IMR-90 (cell line): ENCODE results near the gene SRD5A1. TPM values are rescaled to one million over a fixed set of nuclear protein-coding genes. Genes with fewer than 3 reads are reported as not detected.

Source experiments
- ATAC-seq: fragments of 200-7000 bp; cut with Tn5 transposase; 2 replicates; pipeline ENCODE4 v1.9.1; 2020; ENCODE audit warnings: low read depth, mild to moderate bottlenecking, moderate library complexity
- BruUV-seq: library from RNA; stranded (reverse); fragments of 400-500 nt; replicated peaks from 2 replicates; lab custom pipeline; 2021; lab: Mats Ljungman, UMichigan
- CTCF ChIA-PET: fragments of 300-600 bp; formaldehyde crosslinking; extraction: SDS; loops from one replicate; lab custom pipeline; 2021; ENCODE audit warnings: antibody characterized with exemption; lab: Yijun Ruan, JAX
- POLR2A ChIA-PET: fragments of 300-600 bp; sonication (Branson Sonifier 250); formaldehyde crosslinking; loops from one replicate; lab custom pipeline; 2022; ENCODE audit warnings: antibody characterized with exemption; ENCODE audit not compliant: unreplicated experiment; lab: Charles Lee
- DNase-seq: peaks from one replicate; pipeline ENCODE4 v3.0.0; 2013
- H2AFZ ChIP-seq: replicated peaks from 2 replicates; pipeline ENCODE3; 2013; ENCODE audit warnings: low read length, mild to moderate bottlenecking; ENCODE audit not compliant: poor library complexity
- H2AK5ac ChIP-seq: 2 replicates; pipeline ENCODE4 v1.6.1; 2013; ENCODE audit warnings: low read depth, low read length, inconsistent platforms
- H2AK9ac ChIP-seq: replicated peaks from 2 replicates; pipeline ENCODE3; 2013; ENCODE audit warnings: mild to moderate bottlenecking, low read depth, low read length, moderate library complexity; ENCODE audit not compliant: poor library complexity
- H2BK120ac ChIP-seq: 2 replicates; pipeline ENCODE4 v1.6.1; 2013; ENCODE audit warnings: low read depth, low read length, inconsistent platforms
- H2BK15ac ChIP-seq: 3 replicates; pipeline ENCODE4 v1.6.1; 2013; ENCODE audit warnings: low read depth, low read length, inconsistent platforms
- H2BK20ac ChIP-seq: 2 replicates; pipeline ENCODE4 v1.6.1; 2013; ENCODE audit warnings: low read depth, mild to moderate bottlenecking, inconsistent platforms, low read length, moderate library complexity
- H2BK5ac ChIP-seq: 2 replicates; pipeline ENCODE4 v1.6.1; 2013; ENCODE audit warnings: mild to moderate bottlenecking, low read depth, low read length, inconsistent platforms; ENCODE audit not compliant: poor library complexity, severe bottlenecking
- H3K14ac ChIP-seq: replicated peaks from 2 replicates; pipeline ENCODE4 v1.6.1; 2013; ENCODE audit warnings: low read depth, low read length, inconsistent platforms
- H3K18ac ChIP-seq: 2 replicates; pipeline ENCODE4 v1.6.1; 2013; ENCODE audit warnings: low read depth, low read length, control low read depth
- H3K23ac ChIP-seq: 2 replicates; pipeline ENCODE4 v1.6.1; 2013; ENCODE audit warnings: low read depth, low read length, inconsistent platforms
- H3K27ac ChIP-seq: 2 replicates; pipeline ENCODE4 v1.5.1; 2013; ENCODE audit warnings: mild to moderate bottlenecking, control low read depth, low read length; ENCODE audit not compliant: insufficient read depth
- H3K27me3 ChIP-seq: 2 replicates; pipeline ENCODE4 v1.6.1; 2013; ENCODE audit warnings: low read length; ENCODE audit not compliant: control insufficient read depth, insufficient read depth
- H3K36me3 ChIP-seq: 2 replicates; pipeline ENCODE4 v1.6.1; 2013; ENCODE audit warnings: low read length, mixed read lengths; ENCODE audit not compliant: control insufficient read depth, insufficient read depth
- H3K4ac ChIP-seq: 2 replicates; pipeline ENCODE4 v1.6.1; 2013; ENCODE audit warnings: low read depth, low read length, inconsistent platforms
- H3K4me1 ChIP-seq: 2 replicates; pipeline ENCODE4 v1.6.1; 2013; ENCODE audit warnings: low read length, mixed read lengths; ENCODE audit not compliant: control insufficient read depth, insufficient read depth
- H3K4me2 ChIP-seq: 2 replicates; pipeline ENCODE4 v1.6.1; 2013; ENCODE audit warnings: low read depth, mild to moderate bottlenecking, control low read depth, low read length, moderate library complexity
- H3K4me3 ChIP-seq: 2 replicates; pipeline ENCODE4 v1.5.1; 2013; ENCODE audit warnings: low read depth, mild to moderate bottlenecking, control low read depth, low read length, moderate library complexity; ENCODE audit not compliant: insufficient read depth
- H3K56ac ChIP-seq: 2 replicates; pipeline ENCODE4 v1.6.1; 2013; ENCODE audit warnings: low read length, inconsistent platforms; ENCODE audit not compliant: insufficient read depth; ENCODE audit errors: extremely low read depth
- H3K79me1 ChIP-seq, 2 experiments: 2 replicates each; pipeline ENCODE4 v1.6.1; 2013; ENCODE audit warnings: low read length in 2 of 2, inconsistent platforms in 1 of 2, low read depth in 1 of 2
- H3K9ac ChIP-seq: 2 replicates; pipeline ENCODE4 v1.6.1; 2013; ENCODE audit warnings: low read depth, low read length, control low read depth
- H3K9me1 ChIP-seq: 2 replicates; pipeline ENCODE4 v1.6.1; 2013; ENCODE audit warnings: low read length, inconsistent platforms; ENCODE audit not compliant: insufficient read depth
- H3K9me3 ChIP-seq: 2 replicates; pipeline ENCODE4 v1.6.1; 2013; ENCODE audit warnings: low read length; ENCODE audit not compliant: control insufficient read depth, insufficient read depth
- H4K20me1 ChIP-seq: 2 replicates; pipeline ENCODE4 v1.6.1; 2013; ENCODE audit warnings: low read length, inconsistent platforms; ENCODE audit not compliant: insufficient read depth
- H4K5ac ChIP-seq: 2 replicates; pipeline ENCODE4 v1.6.1; 2013; ENCODE audit warnings: mild to moderate bottlenecking, low read depth, low read length, control low read depth
- H4K8ac ChIP-seq, 2 experiments: 2 replicates each; pipeline ENCODE4 v1.6.1; 2013; ENCODE audit warnings: low read depth in 2 of 2, low read length in 2 of 2, control low read depth in 1 of 2, inconsistent platforms in 1 of 2
- H4K91ac ChIP-seq: 2 replicates; pipeline ENCODE4 v1.6.1; 2013; ENCODE audit warnings: low read depth, low read length, inconsistent platforms; ENCODE audit not compliant: insufficient read depth
- BHLHE40 ChIP-seq: fragments of 150-350 bp; IDR thresholded peaks from 2 replicates; pipeline ENCODE4 v1.6.1; 2016; ENCODE audit warnings: mild to moderate bottlenecking, low read depth, low read length
- CEBPB ChIP-seq: IDR thresholded peaks from 2 replicates; pipeline ENCODE4 v1.6.1; 2012; ENCODE audit warnings: low read depth, low read length, improper control_type of control experiment
- CHD1 ChIP-seq: IDR thresholded peaks from 2 replicates; pipeline ENCODE4 v1.6.1; 2012; ENCODE audit warnings: low read depth, low read length, improper control_type of control experiment
- CTCF ChIP-seq: conservative IDR thresholded peaks from 2 replicates; pipeline ENCODE4 v1.5.1; 2012; ENCODE audit warnings: mild to moderate bottlenecking, low read depth, low read length, improper control_type of control experiment
- ELK1 ChIP-seq: fragments of 150-350 bp; IDR thresholded peaks from 2 replicates; pipeline ENCODE4 v1.6.1; 2016; ENCODE audit warnings: low read depth, mild to moderate bottlenecking, low read length, moderate library complexity, borderline replicate concordance
- FOS ChIP-seq: fragments of 150-350 bp; IDR thresholded peaks from 2 replicates; pipeline ENCODE4 v1.6.1; 2016; ENCODE audit warnings: low read depth, low read length
- MAFK ChIP-seq: IDR thresholded peaks from 2 replicates; pipeline ENCODE4 v1.6.1; 2012; ENCODE audit warnings: low read depth, low read length, improper control_type of control experiment
- MAZ ChIP-seq: IDR thresholded peaks from 2 replicates; pipeline ENCODE4 v1.6.1; 2012; ENCODE audit warnings: low read depth, mild to moderate bottlenecking, low read length, improper control_type of control experiment, moderate library complexity, borderline replicate concordance
- MXI1 ChIP-seq: IDR thresholded peaks from 2 replicates; pipeline ENCODE4 v1.6.1; 2012; ENCODE audit warnings: low read depth, mild to moderate bottlenecking, low read length, moderate library complexity, borderline replicate concordance
- NFE2L2 ChIP-seq: fragments of 150-350 bp; IDR thresholded peaks from 2 replicates; pipeline ENCODE4 v1.6.1; 2016; ENCODE audit warnings: low read depth, mild to moderate bottlenecking, low read length
- POLR2A ChIP-seq: IDR thresholded peaks from 2 replicates; pipeline ENCODE4 v1.6.1; 2012; ENCODE audit warnings: mild to moderate bottlenecking, low read depth, low read length
- RAD21 ChIP-seq: IDR thresholded peaks from 2 replicates; pipeline ENCODE4 v1.6.1; 2012; ENCODE audit warnings: low read length, improper control_type of control experiment
- RCOR1 ChIP-seq: IDR thresholded peaks from 2 replicates; pipeline ENCODE4 v1.6.1; 2012; ENCODE audit warnings: mild to moderate bottlenecking, low read length, improper control_type of control experiment; ENCODE audit not compliant: insufficient replicate concordance
- RFX5 ChIP-seq: IDR thresholded peaks from 2 replicates; pipeline ENCODE4 v1.8.0; 2012; ENCODE audit warnings: low read depth, mild to moderate bottlenecking, low read length, moderate library complexity
- SMC3 ChIP-seq: fragments of 150-350 bp; IDR thresholded peaks from 2 replicates; pipeline ENCODE4 v1.6.1; 2016; ENCODE audit warnings: low read depth, mild to moderate bottlenecking, antibody characterized with exemption, low read length, moderate library complexity
- USF2 ChIP-seq: fragments of 150-350 bp; IDR thresholded peaks from 2 replicates; pipeline ENCODE4 v1.6.1; 2017; ENCODE audit warnings: mild to moderate bottlenecking, antibody characterized with exemption, low read length, low read depth
- WGBS, 2 experiments: methylation state at CpG; one replicate each; pipeline versions ENCODE4 v1.1.5 to v1.1.7; 2013; ENCODE audit warnings: missing lambda C conversion rate in 2 of 2; ENCODE audit not compliant: insufficient read length in 1 of 2; ENCODE audit errors: extremely low coverage in 2 of 2; 5-methylcytosine and 5-hydroxymethylcytosine counted together
- dilution Hi-C: fragments of 300-500 bp; cut with HindIII; formaldehyde crosslinking; loops from one replicate; pipeline ENCODE4 v1.14.3; 2018; ENCODE audit warnings: low sequenced_read_pairs; ENCODE audit not compliant: unreplicated experiment
- in situ Hi-C: fragments of 300-500 bp; cut with MboI; formaldehyde crosslinking; loops from 3 replicates; pipeline ENCODE4 v1.14.3; 2019; ENCODE audit warnings: low sequenced_read_pairs, inconsistent platforms, mixed read lengths
- intact Hi-C: fragments of 100-400 bp; cut with micrococcal nuclease; formaldehyde crosslinking; loops from 2 replicates; pipeline ENCODE4 v1.10.0; 2022
- polyA plus RNA-seq, 3 experiments: library from polyadenylated mRNA; depleted of rRNA; stranded (reverse); fragments of >200 nt; gene quantifications; 2 replicates each; pipeline ENCODE4 v1.2.3, GENCODE V29; 2012; ENCODE audit warnings: low replicate concordance in 1 of 3
- total RNA-seq: library from RNA; depleted of rRNA; stranded (reverse); fragments of >200 nt; gene quantifications from 2 replicates; pipeline ENCODE4 v1.2.3, GENCODE V29; 2012

Gene SRD5A1
- total and polyA plus RNA-seq, 2 of the 4 experiments (the other 2 are of a cell fraction) = 6.3 to 18.2 TPM

GRCh38 chr5:6649186-6649585 is 15.9 kb downstream of the SRD5A1 start:
- no peak overlapping the region for H2BK15ac ChIP-seq
- no peak overlapping the region for H3K4me3 ChIP-seq
- no peaks in the 10 kb centered on the region for H3K27me3 ChIP-seq
- in situ Hi-C loops = no loop called here
- H3K9me3 ChIP-seq = no peaks in the 10 kb centered on the region
- BruUV-seq = no TSS peak
- H2BK120ac ChIP-seq = no peak overlapping the region
- no peak overlapping the region for H2AK9ac ChIP-seq
- no peak overlapping the region for H3K23ac ChIP-seq
- no peak overlapping the region for H2AK5ac ChIP-seq
- CTCF ChIA-PET = no interaction called here
- no peak overlapping the region for H3K27ac ChIP-seq
- peaks cover 5% of the 10 kb centered on the region; the same call in 1 of the 2 replicates for H3K4me1 ChIP-seq
- H2BK20ac ChIP-seq = no peak overlapping the region
- H3K36me3 ChIP-seq = peaks cover 7% of the 10 kb centered on the region
- no peak overlapping the region for H3K9ac ChIP-seq
- H4K8ac ChIP-seq = no peak overlapping the region
- DNase-seq = no peak
- no peaks in the 10 kb centered on the region for H3K9me1 ChIP-seq
- no peak overlapping the region for H3K4me2 ChIP-seq
- intact Hi-C loops = no loop called here
- H4K20me1 ChIP-seq = peaks cover 6% of the 10 kb centered on the region
- ATAC-seq = no peak
- no peak overlapping the region for H2AFZ ChIP-seq
- 71% methylated on average over 2 of the region's 10 CpGs; no CpG with 5 or more reads in 1 of the 2 experiments for WGBS, 2 experiments
- no peak overlapping the region for H4K5ac ChIP-seq
- H3K79me1 ChIP-seq = peaks cover 14 to 34% of the 10 kb centered on the region in 2 experiments
- H3K56ac ChIP-seq = no peak overlapping the region
- no peak overlapping the region for H4K91ac ChIP-seq
- TF ChIP-seq CTCF = no peak
- TF ChIP-seq MAZ = no peak
- no peak for TF ChIP-seq RAD21
- no peak for TF ChIP-seq USF2
- TF ChIP-seq SMC3 = no peak
- no peak for TF ChIP-seq RFX5
- TF ChIP-seq ELK1 = no peak
- no peak for TF ChIP-seq BHLHE40
- TF ChIP-seq FOS = no peak
- no peak for TF ChIP-seq CHD1
- no peak for TF ChIP-seq NFE2L2
- no peak for TF ChIP-seq POLR2A
- TF ChIP-seq MXI1 = no peak
- TF ChIP-seq CEBPB = no peak
- TF ChIP-seq RCOR1 = no peak
- TF ChIP-seq MAFK = no peak
- no peak overlapping the region for H3K4ac ChIP-seq
- H3K14ac ChIP-seq = no peak overlapping the region
- H2BK5ac ChIP-seq = no peak overlapping the region
- dilution Hi-C loops = no loop called here
- H3K18ac ChIP-seq = no peak overlapping the region
- POLR2A ChIA-PET = no interaction called here
